ENCODE results near the gene ACD. TPM values are rescaled to one million over a fixed set of nuclear protein-coding genes. Genes with fewer than 3 reads are reported as not detected.
A peak's percentile ranks its signal among the peaks of the same experiment; 100 is the strongest.

Gene ACD
- total and polyA plus RNA-seq, 2 of the 8 experiments (the other 6 are each of a cell fraction or from before 2014, with no cell fraction given) = 34.8 to 58.0 TPM

DNA sequence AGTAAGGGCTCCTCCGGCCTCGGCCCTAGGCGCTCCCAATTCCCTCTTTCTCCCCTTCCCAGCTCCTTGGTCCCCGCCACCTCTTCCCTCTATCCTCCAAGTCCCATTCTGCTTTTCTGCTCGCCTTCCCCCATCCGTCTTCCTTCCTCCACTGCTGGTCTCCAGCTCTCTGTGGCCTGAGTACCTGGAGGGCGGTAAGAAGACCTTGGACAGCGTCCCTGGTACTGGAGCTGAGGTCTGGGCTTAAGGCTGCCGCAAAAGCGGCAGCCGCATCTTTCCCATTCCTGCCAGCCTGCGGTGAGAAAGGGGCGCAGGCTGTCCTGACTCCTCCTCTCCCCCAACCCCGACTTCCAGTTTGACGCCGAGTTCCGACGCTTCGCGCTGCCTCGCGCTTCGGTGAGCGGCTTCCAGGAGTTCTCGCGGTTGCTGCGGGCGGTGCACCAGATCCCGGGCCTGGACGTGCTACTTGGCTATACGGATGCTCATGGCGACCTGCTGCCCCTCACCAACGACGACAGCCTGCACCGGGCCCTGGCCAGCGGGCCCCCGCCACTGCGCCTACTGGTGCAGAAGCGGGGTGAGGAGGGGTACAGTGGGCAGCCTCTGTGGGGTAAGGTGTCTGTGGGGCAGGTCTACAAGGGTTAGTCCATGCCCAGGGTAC, 1.2 kb upstream of the ACD start:
- Histone ChIP-seq H3K4me1 (replicated peaks in 1 of 4; ENCODE audit: control insufficient read depth in 3 of 4, insufficient read depth in 4 of 4, low read length in 3 of 4) (peaks cover 0 to 23% (median 13%) of the 10 kb centered on the region in 4 experiments; a peak in 5 of 7 replicates), H3K27me3 (replicated peaks in 1 of 4; ENCODE audit: control insufficient read depth in 3 of 4, extremely low read depth in 1 of 4, insufficient read depth in 3 of 4, low read length in 3 of 4) (peaks cover 0 to 2% (median 0%) of the 10 kb centered on the region in 4 experiments; a peak in 1 of 7 replicates), H3K27ac (ENCODE audit: low read depth, low read length) (no peak overlapping the region), H2AK5ac (ENCODE audit: low read depth, low read length) (no peak overlapping the region), H3K4me2 (ENCODE audit: insufficient read depth in 1 of 2, low read depth in 2 of 2, low read length in 2 of 2) (peak overlapping the region; percentile 73 to 97), H2BK120ac (replicated peaks; ENCODE audit: low read depth, low read length) (no peak overlapping the region), H4K91ac (replicated peaks; ENCODE audit: insufficient read length, low read length) (no peak overlapping the region), H2BK20ac (ENCODE audit: low read length) (no peak overlapping the region), H3K23me2 (ENCODE audit: low read depth, low read length) (peaks cover 19% of the 10 kb centered on the region), H2AFZ (ENCODE audit: low read length) (peak overlapping the region; percentile 70; the same call in 1 of the 2 replicates), H3K56ac (replicated peaks; ENCODE audit: insufficient read length, low read depth, low read length) (no peak overlapping the region), H2BK15ac (ENCODE audit: low read length) (no peak overlapping the region; the same call in 1 of the 2 replicates), H3K9me3 (ENCODE audit: insufficient read depth in 2 of 2, low read depth in 1 of 2, low read length in 1 of 2) (no peaks in the 10 kb centered on the region), H3K4ac (replicated peaks; ENCODE audit: insufficient read length, low read depth, low read length) (no peak overlapping the region), H3K79me2 (ENCODE audit: control insufficient read depth in 1 of 2, insufficient read depth in 2 of 2, low read length in 2 of 2) (no peaks in the 10 kb centered on the region), H4K5ac (ENCODE audit: insufficient read length, low read depth, low read length) (no peak overlapping the region), H3K9ac (replicated peaks in 1 of 4; ENCODE audit: extremely low read depth in 1 of 4, low read depth in 3 of 4, low read length in 3 of 4) (peak overlapping the region in 2 of 4 experiments; percentile 45 to 53; a peak in 4 of 7 replicates), H3K14ac (ENCODE audit: insufficient read length) (no peak overlapping the region), H3K4me3 (ENCODE audit: extremely low read depth in 1 of 4, insufficient read depth in 2 of 4, low read depth in 3 of 4, low read length in 4 of 4) (peak overlapping the region; percentile 46 to 88 (median 70)), H3K36me3 (ENCODE audit: control insufficient read depth in 2 of 4, insufficient read depth in 4 of 4, low read length in 3 of 4) (peaks cover 0 to 4% (median 2%) of the 10 kb centered on the region in 4 experiments; a peak in 1 of 8 replicates), H3K79me1 (ENCODE audit: low read depth, low read length) (no peaks in the 10 kb centered on the region; the same call in 1 of the 2 replicates), H2BK12ac (ENCODE audit: low read depth, low read length) (no peak overlapping the region), H4K8ac (ENCODE audit: extremely low read depth, insufficient read depth, low read length) (peak overlapping the region; percentile 38; the same call in 1 of the 2 replicates), H3K23ac (ENCODE audit: insufficient read length) (no peak overlapping the region), H4K20me1 (replicated peaks in 1 of 2; ENCODE audit: control insufficient read depth in 1 of 2, insufficient read depth in 2 of 2, low read length in 2 of 2) (peaks cover 5 to 8% of the 10 kb centered on the region in 2 experiments), H3K18ac (ENCODE audit: extremely low read depth, low read length) (no peak overlapping the region; the same call in none of the 2 replicates), H2BK5ac (ENCODE audit: low read depth, low read length) (peak overlapping the region; percentile 44; the same call in 1 of the 2 replicates)
- POLR2A ChIA-PET (ENCODE audit: partially characterized antibody) = interaction anchor here (1.2 to 2.8 kb wide), 5 partner anchors 9 to 114 kb away, joined by 4 to 12 read pairs (median 7); partner anchors contain the start of genes CARMIL2 and CTCF
- no peak for FAIRE-seq
- CTCF ChIA-PET (ENCODE audit: partially characterized antibody) = interaction anchor here (0.7 to 13.7 kb wide), 5 partner anchors 11 to 147 kb away, joined by 3 to 202 read pairs (median 11); partner anchors contain the start of gene CARMIL2
- DNase-seq (ENCODE audit: low read depth in 1 of 2, low spot score in 2 of 2) = peak in 1 of 2 experiments; percentile 76
- 10% methylated on average over 39 of the region's 39 CpGs; no CpG with 5 or more reads in 1 of the 2 experiments for WGBS, 2 experiments (ENCODE audit: extremely low coverage in 1 of 2, insufficient coverage in 1 of 2, insufficient read length in 1 of 2, insufficient replicate concordance in 2 of 2, low coverage in 1 of 2, low lambda C conversion rate in 2 of 2, missing lambda C conversion rate in 1 of 2)
- TF ChIP-seq, protein P1, sequence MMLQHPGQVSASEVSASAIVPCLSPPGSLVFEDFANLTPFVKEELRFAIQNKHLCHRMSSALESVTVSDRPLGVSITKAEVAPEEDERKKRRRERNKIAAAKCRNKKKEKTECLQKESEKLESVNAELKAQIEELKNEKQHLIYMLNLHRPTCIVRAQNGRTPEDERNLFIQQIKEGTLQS (IDR thresholded peaks at IDR 0.05; ENCODE audit: insufficient read depth, low read depth, low read length) = no peak
- TF ChIP-seq RAD21 (IDR thresholded peaks at IDR 0.05 in 1 of 2, conservative IDR thresholded peaks at IDR 0.05 in 1 of 2; ENCODE audit: low read depth in 2 of 2, low read length in 2 of 2) (no peak), FOSL1 (IDR thresholded peaks at IDR 0.05; ENCODE audit: insufficient read depth, low read depth, low read length) (no peak), RFX5 (IDR thresholded peaks at IDR 0.05; ENCODE audit: borderline replicate concordance, low read depth, low read length) (no peak), CEBPB (IDR thresholded peaks at IDR 0.05; ENCODE audit: low read depth, low read length) (no peak), ASH2L (IDR thresholded peaks at IDR 0.05; ENCODE audit: low read length) (no peak), SP2 (IDR thresholded peaks at IDR 0.05; ENCODE audit: low read length) (no peak), RBBP5 (IDR thresholded peaks at IDR 0.05; ENCODE audit: borderline replicate concordance, low read depth, low read length) (0 out of 2 replicates have a peak, but pooled peaks have one; percentile 18), TEAD4 (IDR thresholded peaks at IDR 0.05; ENCODE audit: low read depth, low read length) (no peak), TAF1 (IDR thresholded peaks at IDR 0.05; ENCODE audit: low read depth, low read length) (no peak), BRCA1 (IDR thresholded peaks at IDR 0.05; ENCODE audit: low read depth, low read length) (peak; percentile 30; the same call in 1 of the 2 replicates)
